Neural cell (in vitro differentiated cells): ENCODE data around the gene IFNA8. TPM values are rescaled to one million over a fixed set of nuclear protein-coding genes. Genes with fewer than 3 reads are reported as not detected.

Source experiments
- H2AFZ ChIP-seq: fragments of 200-600, 300-800 bp; sonication (generic), shearing (Covaris generic); 2 replicates; pipeline ENCODE4 v1.6.0; 2014; ENCODE audit warnings: low read depth, mild to moderate bottlenecking, antibody characterized with exemption, low read length, moderate library complexity
- H3F3A ChIP-seq: fragments of 200-600 bp; shearing (Covaris generic); 2 replicates; pipeline ENCODE4 v1.6.1; 2016; ENCODE audit warnings: mild to moderate bottlenecking, moderate library complexity, mixed read lengths, antibody characterized with exemption, low read length; ENCODE audit not compliant: insufficient read depth, poor library complexity, severe bottlenecking
- H3K27ac ChIP-seq: fragments of 200-600, 300-800 bp; sonication (generic), shearing (Covaris generic); 2 replicates; pipeline ENCODE4 v1.5.1; 2014; ENCODE audit warnings: mild to moderate bottlenecking, low read length, moderate library complexity
- H3K27me3 ChIP-seq: fragments of 300-800, 200-600 bp; sonication (generic), shearing (Covaris generic); 2 replicates; pipeline ENCODE4 v1.6.0; 2014; ENCODE audit warnings: mild to moderate bottlenecking, low read depth, low read length, moderate library complexity; ENCODE audit not compliant: insufficient read depth
- H3K36me3 ChIP-seq: fragments of 300-800, 200-600 bp; sonication (generic), shearing (Covaris generic); 2 replicates; pipeline ENCODE4 v1.5.1; 2014; ENCODE audit warnings: mild to moderate bottlenecking, antibody characterized with exemption, low read length, moderate library complexity; ENCODE audit not compliant: insufficient read depth
- H3K4me2 ChIP-seq: fragments of 300-800, 200-600 bp; sonication (generic), shearing (Covaris generic); 2 replicates; pipeline ENCODE4 v1.6.0; 2014; ENCODE audit warnings: mild to moderate bottlenecking, low read length
- H3K4me3 ChIP-seq: fragments of 300-800, 200-600 bp; sonication (generic), shearing (Covaris generic); 2 replicates; pipeline ENCODE4 v1.5.1; 2014; ENCODE audit warnings: mild to moderate bottlenecking, low read length, moderate library complexity
- H3K79me2 ChIP-seq: fragments of 200-600 bp; shearing (Covaris generic); replicated peaks from 2 replicates; pipeline ENCODE4 v1.6.0; 2014; ENCODE audit warnings: mild to moderate bottlenecking, low read length, moderate library complexity; ENCODE audit not compliant: insufficient read depth
- H3K9ac ChIP-seq: fragments of 300-800, 200-600 bp; sonication (generic), shearing (Covaris generic); 2 replicates; pipeline ENCODE4 v1.6.1; 2016; ENCODE audit warnings: mild to moderate bottlenecking, low read length, mixed read lengths
- H3K9me2 ChIP-seq: fragments of 200-600 bp; shearing (Covaris generic); 2 replicates; pipeline ENCODE4 v1.6.1; 2016; ENCODE audit warnings: mild to moderate bottlenecking, low read length, mixed read lengths; ENCODE audit not compliant: insufficient read depth
- H3K9me3 ChIP-seq: fragments of 200-600, 300-800 bp; sonication (generic), shearing (Covaris generic); 2 replicates; pipeline ENCODE4 v1.6.1; 2016; ENCODE audit warnings: mild to moderate bottlenecking, mixed run types, low read length, moderate library complexity, mixed read lengths
- H4K20me1 ChIP-seq: fragments of 200-600 bp; shearing (Covaris generic); 2 replicates; pipeline ENCODE4 v1.6.1; 2016; ENCODE audit warnings: mild to moderate bottlenecking, mixed run types; ENCODE audit not compliant: insufficient read depth
- EP300 ChIP-seq: fragments of 450-650 bp; conservative IDR thresholded peaks from 2 replicates; pipeline ENCODE4 v1.6.1; 2014; ENCODE audit warnings: antibody characterized with exemption, mild to moderate bottlenecking, moderate library complexity; ENCODE audit not compliant: poor library complexity, severe bottlenecking
- EZH2 ChIP-seq: fragments of 200-600, 300-800 bp; shearing (Covaris generic), sonication (generic); IDR thresholded peaks from 2 replicates; pipeline ENCODE4 v1.6.1; 2014; ENCODE audit warnings: antibody characterized with exemption, low read length, borderline replicate concordance, mild to moderate bottlenecking; ENCODE audit not compliant: insufficient read depth, poor library complexity, severe bottlenecking
- MXI1 ChIP-seq: fragments of 450-650 bp; conservative IDR thresholded peaks from 2 replicates; pipeline ENCODE4 v1.6.1; 2014; ENCODE audit warnings: antibody characterized with exemption, mild to moderate bottlenecking; ENCODE audit not compliant: poor library complexity, severe bottlenecking
- POLR2AphosphoS5 ChIP-seq: IDR thresholded peaks from 2 replicates; pipeline ENCODE4 v1.6.1; 2012
- RAD21 ChIP-seq: fragments of 450-650 bp; conservative IDR thresholded peaks from 2 replicates; pipeline ENCODE4 v1.6.1; 2014; ENCODE audit warnings: antibody characterized with exemption, mild to moderate bottlenecking, moderate library complexity
- REST ChIP-seq: IDR thresholded peaks from 2 replicates; pipeline ENCODE4 v1.6.1; 2012; ENCODE audit warnings: borderline replicate concordance
- SMC3 ChIP-seq: fragments of 450-650 bp; conservative IDR thresholded peaks from 2 replicates; pipeline ENCODE4 v1.6.1; 2014; ENCODE audit warnings: antibody characterized with exemption, mild to moderate bottlenecking, moderate library complexity; ENCODE audit not compliant: poor library complexity
- TAF1 ChIP-seq: IDR thresholded peaks from 2 replicates; pipeline ENCODE4 v1.6.1; 2012; ENCODE audit warnings: low read depth
- polyA plus RNA-seq: library from polyadenylated mRNA; depleted of rRNA; stranded (reverse); fragments of >200 nt; gene quantifications from 2 replicates; pipeline ENCODE4 v1.2.3, GENCODE V29; 2014
- TF ChIP-seq, protein P1 (sequence below): fragments of 450-650 bp; IDR thresholded peaks from 2 replicates; pipeline ENCODE4 v1.5.1; 2014; ENCODE audit warnings: antibody characterized with exemption, mild to moderate bottlenecking, moderate library complexity; ENCODE audit not compliant: poor library complexity, severe bottlenecking

The IFNA8 gene
- polyA plus RNA-seq, 1 donor from 2014 or later: not detected

DNA sequence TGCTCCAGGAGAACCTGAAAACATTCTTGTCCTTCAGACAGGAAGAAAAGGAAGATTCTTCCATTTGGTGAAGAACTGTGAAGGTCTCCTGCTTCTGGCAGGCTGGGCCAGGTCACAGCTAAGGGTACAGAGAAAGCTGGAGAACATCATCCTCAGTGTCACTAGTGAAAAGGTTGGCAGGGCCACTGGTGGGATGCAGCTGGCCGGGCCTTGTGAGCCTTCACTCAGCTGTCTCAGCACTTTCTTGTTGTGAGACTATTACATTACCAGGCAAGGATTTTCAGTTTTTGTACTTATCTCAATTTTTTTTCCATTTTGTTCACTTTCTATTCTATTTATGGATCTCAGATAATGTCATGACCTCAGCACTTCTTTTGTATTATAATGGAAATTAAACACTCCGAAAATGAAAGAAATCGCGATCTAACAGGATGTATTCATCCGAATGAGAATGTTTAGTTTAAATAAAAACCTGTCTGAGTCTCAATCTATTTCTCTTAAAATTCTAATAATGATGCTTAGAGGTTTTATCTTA, 9.9 kb upstream of the IFNA8 start:
- Histone ChIP-seq H3K79me2 (no peaks in the 10 kb centered on the region), H3K9ac (no peak overlapping the region), H3K9me3 (no peaks in the 10 kb centered on the region), H4K20me1 (no peaks in the 10 kb centered on the region), H3K27me3 (peaks cover 30% of the 10 kb centered on the region), H3K9me2 (no peaks in the 10 kb centered on the region), H3K4me3 (no peak overlapping the region), H2AFZ (no peak overlapping the region), H3K27ac (no peak overlapping the region), H3K36me3 (no peaks in the 10 kb centered on the region), H3F3A (no peaks in the 10 kb centered on the region), H3K4me2 (no peak overlapping the region)
- TF ChIP-seq POLR2AphosphoS5 (no peak), MXI1 (no peak), SMC3 (no peak), RAD21 (no peak), REST (no peak)

- Histone ChIP-seq H3K9me2 (no peaks in the 10 kb centered on the region), H3F3A (no peaks in the 10 kb centered on the region), H3K9ac (no peak overlapping the region), H3K4me2 (no peak overlapping the region), H3K79me2 (no peaks in the 10 kb centered on the region), H3K4me3 (no peak overlapping the region), H3K36me3 (no peaks in the 10 kb centered on the region), H3K27me3 (peaks cover 29% of the 10 kb centered on the region), H3K27ac (no peak overlapping the region), H3K9me3 (no peaks in the 10 kb centered on the region), H2AFZ (no peak overlapping the region), H4K20me1 (no peaks in the 10 kb centered on the region)
- no peak for TF ChIP-seq RAD21
- no peak for TF ChIP-seq POLR2AphosphoS5
- no peak for TF ChIP-seq TAF1
- TF ChIP-seq, protein P1, sequence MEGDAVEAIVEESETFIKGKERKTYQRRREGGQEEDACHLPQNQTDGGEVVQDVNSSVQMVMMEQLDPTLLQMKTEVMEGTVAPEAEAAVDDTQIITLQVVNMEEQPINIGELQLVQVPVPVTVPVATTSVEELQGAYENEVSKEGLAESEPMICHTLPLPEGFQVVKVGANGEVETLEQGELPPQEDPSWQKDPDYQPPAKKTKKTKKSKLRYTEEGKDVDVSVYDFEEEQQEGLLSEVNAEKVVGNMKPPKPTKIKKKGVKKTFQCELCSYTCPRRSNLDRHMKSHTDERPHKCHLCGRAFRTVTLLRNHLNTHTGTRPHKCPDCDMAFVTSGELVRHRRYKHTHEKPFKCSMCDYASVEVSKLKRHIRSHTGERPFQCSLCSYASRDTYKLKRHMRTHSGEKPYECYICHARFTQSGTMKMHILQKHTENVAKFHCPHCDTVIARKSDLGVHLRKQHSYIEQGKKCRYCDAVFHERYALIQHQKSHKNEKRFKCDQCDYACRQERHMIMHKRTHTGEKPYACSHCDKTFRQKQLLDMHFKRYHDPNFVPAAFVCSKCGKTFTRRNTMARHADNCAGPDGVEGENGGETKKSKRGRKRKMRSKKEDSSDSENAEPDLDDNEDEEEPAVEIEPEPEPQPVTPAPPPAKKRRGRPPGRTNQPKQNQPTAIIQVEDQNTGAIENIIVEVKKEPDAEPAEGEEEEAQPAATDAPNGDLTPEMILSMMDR: no peak
- no peak for TF ChIP-seq MXI1
- no peak for TF ChIP-seq EP300
- no peak for TF ChIP-seq SMC3
- TF ChIP-seq REST: no peak
- no peak for TF ChIP-seq EZH2
Observed at GRCh38 chr9:21399956-21400355, 9.0 kb upstream of the IFNA8 start.
